B cell (primary cell): ENCODE data around the gene PTX3. TPM values are rescaled to one million over a fixed set of nuclear protein-coding genes. Genes with fewer than 3 reads are reported as not detected.

Experiments
- ATAC-seq: fragments of 200-7000 bp; cut with Tn5 transposase; one replicate; pipeline ENCODE4 v1.10.0; 2021; ENCODE audit warnings: low read depth, mild to moderate bottlenecking, moderate number of reproducible peaks, moderate library complexity
- CTCF ChIA-PET: fragments of 350-600 bp; sonication (Branson Sonifier 250); formaldehyde crosslinking; loops from one replicate; lab custom pipeline; 2021; ENCODE audit warnings: antibody characterized with exemption, inconsistent platforms; lab: Charles Lee
- POLR2A ChIA-PET: fragments of 350-600 bp; sonication (Branson Sonifier 250); formaldehyde crosslinking; loops from one replicate; lab custom pipeline; 2021; ENCODE audit warnings: antibody characterized with exemption; lab: Charles Lee
- DNase-seq: peaks from one replicate; pipeline ENCODE4 v3.0.0; 2013
- H2AFZ ChIP-seq: 2 replicates; pipeline ENCODE4 v1.6.1; 2012; ENCODE audit warnings: mild to moderate bottlenecking, low read depth, low read length; ENCODE audit not compliant: insufficient read depth, poor library complexity, severe bottlenecking
- H3K27ac ChIP-seq, 2 donors: 1 replicate in 1 of 2; 2 replicates in 1 of 2; pipeline ENCODE4 v1.5.1; 2012 to 2013; ENCODE audit warnings: low read length in 2 of 2, mild to moderate bottlenecking in 2 of 2, moderate library complexity in 1 of 2
- H3K27me3 ChIP-seq, 4 experiments: fragments of 200-600 bp in 1 of 4; sonication (generic) in 1 of 4; replicated peaks in 1 of 4; 1 replicate in 2 of 4; 2 replicates in 2 of 4; pipeline versions ENCODE4 v1.6.1 to v1.7.0; 2013 to 2016; ENCODE audit warnings: low read length in 3 of 4, mild to moderate bottlenecking in 2 of 4, mixed read lengths in 1 of 4, moderate library complexity in 1 of 4; ENCODE audit not compliant: insufficient read depth in 4 of 4, control insufficient read depth in 3 of 4; ENCODE audit errors: control extremely low read depth in 1 of 4
- H3K36me3 ChIP-seq, 2 experiments: replicated peaks in 1 of 2; 1 replicate in 1 of 2; 2 replicates in 1 of 2; pipeline versions ENCODE4 v1.6.1 to v1.7.1; 2013; ENCODE audit warnings: low read length in 1 of 2; ENCODE audit not compliant: insufficient read depth in 2 of 2, control insufficient read depth in 1 of 2; ENCODE audit errors: control extremely low read depth in 1 of 2, extremely low read depth in 1 of 2
- H3K4me1 ChIP-seq, 2 donors: fragments of 200-600 bp in 1 of 2; sonication (generic) in 1 of 2; 1 replicate in 1 of 2; 2 replicates in 1 of 2; pipeline versions ENCODE4 v1.5.1 to v1.6.1; 2013 to 2017; ENCODE audit warnings: low read length in 2 of 2; ENCODE audit not compliant: control insufficient read depth in 2 of 2, insufficient read depth in 2 of 2
- H3K4me2 ChIP-seq: replicated peaks from 2 replicates; pipeline ENCODE3; 2012; ENCODE audit warnings: mild to moderate bottlenecking, low read depth, low read length; ENCODE audit not compliant: poor library complexity, severe bottlenecking
- H3K4me3 ChIP-seq, 5 experiments: fragments of 200-600 bp in 1 of 5; sonication (generic) in 1 of 5; 1 replicate in 3 of 5; 2 replicates in 2 of 5; pipeline versions ENCODE4 v1.5.1 to v1.7.0; 2011 to 2016; ENCODE audit warnings: low read length in 4 of 5, mild to moderate bottlenecking in 4 of 5, low read depth in 2 of 5, control low read depth in 1 of 5, moderate library complexity in 1 of 5; ENCODE audit not compliant: insufficient read depth in 1 of 5; ENCODE audit errors: control extremely low read depth in 1 of 5, extremely low read depth in 1 of 5
- H3K79me2 ChIP-seq: fragments of 200-600 bp; sonication (generic); one replicate; pipeline ENCODE4 v1.6.0; 2016; ENCODE audit warnings: low read length; ENCODE audit not compliant: control insufficient read depth, insufficient read depth
- H3K9ac ChIP-seq: fragments of 200-600 bp; sonication (generic); 2 replicates; pipeline ENCODE4 v1.6.1; 2017; ENCODE audit warnings: mild to moderate bottlenecking, low read length, moderate library complexity
- H3K9me3 ChIP-seq, 3 donors: one replicate each; pipeline versions ENCODE4 v1.6.1 to v1.7.1; 2013; ENCODE audit warnings: low read length in 2 of 3; ENCODE audit not compliant: control insufficient read depth in 2 of 3, insufficient read depth in 1 of 3; ENCODE audit errors: control extremely low read depth in 1 of 3
- H4K20me1 ChIP-seq: 2 replicates; pipeline ENCODE4 v1.6.0; 2012; ENCODE audit warnings: mild to moderate bottlenecking, low read length; ENCODE audit not compliant: insufficient read depth, control insufficient read depth, poor library complexity, severe bottlenecking
- H3K27ac Mint-ChIP-seq: one replicate; pipeline ENCODE4 v1.8.0; 2021; ENCODE audit warnings: mixed read lengths
- H3K27me3 Mint-ChIP-seq: one replicate; pipeline ENCODE4 v1.8.0; 2021; ENCODE audit warnings: mixed read lengths
- H3K4me1 Mint-ChIP-seq: one replicate; pipeline ENCODE4 v1.8.0; 2021; ENCODE audit warnings: mixed read lengths
- H3K4me3 Mint-ChIP-seq: one replicate; pipeline ENCODE4 v1.8.0; 2021; ENCODE audit warnings: mixed read lengths
- H3K9me3 Mint-ChIP-seq: one replicate; pipeline ENCODE4 v1.8.0; 2022; ENCODE audit warnings: mixed read lengths; ENCODE audit not compliant: insufficient read depth
- CTCF ChIP-seq: fragments of 200-600 bp; IDR thresholded peaks from one replicate; pipeline ENCODE4 v1.8.0; 2022; ENCODE audit warnings: antibody characterized with exemption, mild to moderate bottlenecking
- EZH2 ChIP-seq: IDR thresholded peaks from 2 replicates; pipeline ENCODE4 v1.6.1; 2012; ENCODE audit warnings: borderline replicate concordance, low read depth, mild to moderate bottlenecking, moderate library complexity, low read length; ENCODE audit not compliant: insufficient read depth, poor library complexity, severe bottlenecking
- WGBS: methylation state at CpG from one replicate; pipeline ENCODE4 v1.1.5; 2013; ENCODE audit warnings: missing lambda C conversion rate; ENCODE audit not compliant: insufficient coverage; 5-methylcytosine and 5-hydroxymethylcytosine counted together
- intact Hi-C: fragments of 100-400 bp; cut with micrococcal nuclease; formaldehyde crosslinking; loops from one replicate; pipeline ENCODE4 v1.10.0; 2022
- polyA plus RNA-seq: library from polyadenylated mRNA; depleted of rRNA; stranded (reverse); fragments of >200 nt; gene quantifications from 2 replicates; pipeline ENCODE4 v1.2.3, GENCODE V29; 2012
- total RNA-seq, 2 donors: library from RNA; stranded (reverse); fragments of 120-200 nt in 1 of 2; gene quantifications; 1 replicate in 1 of 2; 2 replicates in 1 of 2; pipeline versions ENCODE4 v1.2.3 to v1.2.4, GENCODE V29; 2013 to 2022

PTX3 gene
- total and polyA plus RNA-seq, 2 donors (not counting 1 experiment from before 2014, with no cell fraction given), result 0.37 to 0.40 TPM

GRCh38 chr3:157417247-157417646 is 19.4 kb upstream of the PTX3 start:
- no peaks in the 10 kb centered on the region for H3K4me1 ChIP-seq
- POLR2A ChIA-PET, result no interaction called here
- H3K9me3 Mint-ChIP-seq, result no peaks in the 10 kb centered on the region
- H3K36me3 ChIP-seq, result no peaks in the 10 kb centered on the region
- H4K20me1 ChIP-seq, result no peaks in the 10 kb centered on the region
- ATAC-seq (no peak), DNase-seq (no peak)
- H3K9ac ChIP-seq, result no peak overlapping the region
- peaks cover 4% of the 10 kb centered on the region for H3K27me3 Mint-ChIP-seq
- WGBS, result 93% methylated on average over 2 of the region's 2 CpGs
- H3K27ac ChIP-seq, result no peak overlapping the region
- CTCF ChIA-PET, result no interaction called here
- no peaks in the 10 kb centered on the region for H3K9me3 ChIP-seq
- no peak for TF ChIP-seq EZH2
- TF ChIP-seq CTCF, result no peak
- intact Hi-C loops, result no loop called here
- H3K79me2 ChIP-seq, result no peaks in the 10 kb centered on the region
- no peaks in the 10 kb centered on the region for H3K27me3 ChIP-seq
- no peak overlapping the region for H3K4me2 ChIP-seq
- H2AFZ ChIP-seq, result no peak overlapping the region
- H3K27ac Mint-ChIP-seq, result no peak overlapping the region
- H3K4me3 ChIP-seq, result no peak overlapping the region
- H3K4me1 Mint-ChIP-seq, result no peaks in the 10 kb centered on the region
- no peak overlapping the region for H3K4me3 Mint-ChIP-seq

GRCh38 chr3:157418104-157418503 is 18.5 kb upstream of the PTX3 start:
- whole genome bisulfite sequencing, result no CpG with 5 or more reads among the region's 2 CpGs
- H4K20me1 ChIP-seq, result no peaks in the 10 kb centered on the region
- H3K4me3 Mint-ChIP-seq, result no peak overlapping the region
- no peaks in the 10 kb centered on the region for H3K4me1 ChIP-seq
- H3K27ac ChIP-seq, result no peak overlapping the region
- H3K27me3 Mint-ChIP-seq, result peaks cover 4% of the 10 kb centered on the region
- ChIA-PET POLR2A (no interaction called here), CTCF (no interaction called here)
- TF ChIP-seq CTCF (no peak), EZH2 (no peak)
- H3K9ac ChIP-seq, result no peak overlapping the region
- no peaks in the 10 kb centered on the region for H3K36me3 ChIP-seq
- intact Hi-C loops, result no loop called here
- H3K4me1 Mint-ChIP-seq, result no peaks in the 10 kb centered on the region
- no peak overlapping the region for H2AFZ ChIP-seq
- no peak overlapping the region for H3K27ac Mint-ChIP-seq
- H3K4me3 ChIP-seq, result no peak overlapping the region
- no peak overlapping the region for H3K4me2 ChIP-seq
- DNase-seq (no peak), ATAC-seq (no peak)
- H3K9me3 Mint-ChIP-seq, result no peaks in the 10 kb centered on the region
- H3K9me3 ChIP-seq, result no peaks in the 10 kb centered on the region
- no peaks in the 10 kb centered on the region for H3K79me2 ChIP-seq
- H3K27me3 ChIP-seq, result no peaks in the 10 kb centered on the region
